ENCODE measurements around the gene NYAP1. TPM values are rescaled to one million over a fixed set of nuclear protein-coding genes. Genes with fewer than 3 reads are reported as not detected.

Gene NYAP1
- total and polyA plus RNA-seq, 2 of the 8 experiments (the other 6 are each of a cell fraction or from before 2014, with no cell fraction given): 1.9 to 4.6 TPM

DNA sequence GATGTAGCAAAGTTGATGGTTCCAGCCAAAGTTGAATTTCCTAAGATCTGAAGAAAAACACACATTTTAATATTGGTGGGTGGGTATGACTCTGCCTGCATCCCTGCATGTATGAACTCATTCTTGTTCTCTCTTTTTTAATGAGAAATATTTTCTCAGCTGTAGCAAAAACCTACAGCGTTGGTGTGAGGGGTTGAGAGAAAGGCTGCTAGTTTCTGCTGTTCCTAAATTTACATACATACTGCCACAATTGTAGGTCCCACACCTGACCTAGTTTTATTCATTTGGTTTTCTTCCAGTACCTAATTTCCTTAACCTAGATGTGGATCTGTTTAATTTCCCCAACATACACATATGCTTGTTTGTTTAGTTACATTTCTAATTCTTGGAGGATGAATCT lies 59.9 kb downstream of the NYAP1 start:
- TF ChIP-seq FOSL1 (IDR thresholded peaks at IDR 0.05; ENCODE audit: insufficient read depth, low read depth, low read length): no peak
- no peak for TF ChIP-seq GABPA (IDR thresholded peaks at IDR 0.05; ENCODE audit: borderline replicate concordance, insufficient read depth, low read length)
- no peak for TF ChIP-seq ASH2L (IDR thresholded peaks at IDR 0.05; ENCODE audit: low read length)
- Histone ChIP-seq H3K27me3 (replicated peaks in 1 of 4; ENCODE audit: control insufficient read depth in 3 of 4, extremely low read depth in 1 of 4, insufficient read depth in 3 of 4, low read length in 3 of 4) (peaks cover 0 to 3% (median 2%) of the 10 kb centered on the region in 4 experiments; a peak in 3 of 7 replicates), H3K23me2 (ENCODE audit: low read depth, low read length) (peaks cover 4% of the 10 kb centered on the region), H3K9ac (replicated peaks in 1 of 4; ENCODE audit: extremely low read depth in 1 of 4, low read depth in 3 of 4, low read length in 3 of 4) (no peak overlapping the region), H2BK12ac (ENCODE audit: low read depth, low read length) (peak overlapping the region; percentile 55; the same call in 1 of the 2 replicates), H2BK120ac (replicated peaks; ENCODE audit: low read depth, low read length) (no peak overlapping the region), H3K4me2 (ENCODE audit: insufficient read depth in 1 of 2, low read depth in 2 of 2, low read length in 2 of 2) (no peak overlapping the region), H4K91ac (replicated peaks; ENCODE audit: insufficient read length, low read length) (no peak overlapping the region), H3K4ac (replicated peaks; ENCODE audit: insufficient read length, low read depth, low read length) (no peak overlapping the region), H2AFZ (ENCODE audit: low read length) (no peak overlapping the region), H3K27ac (ENCODE audit: low read depth, low read length) (no peak overlapping the region), H2BK5ac (ENCODE audit: low read depth, low read length) (no peak overlapping the region), H3K4me3 (ENCODE audit: extremely low read depth in 1 of 4, insufficient read depth in 2 of 4, low read depth in 3 of 4, low read length in 4 of 4) (no peak overlapping the region), H3K14ac (ENCODE audit: insufficient read length) (no peak overlapping the region), H4K20me1 (replicated peaks in 1 of 2; ENCODE audit: control insufficient read depth in 1 of 2, insufficient read depth in 2 of 2, low read length in 2 of 2) (no peaks in the 10 kb centered on the region), H3K79me1 (ENCODE audit: low read depth, low read length) (no peaks in the 10 kb centered on the region; the same call in 1 of the 2 replicates), H3K9me3 (ENCODE audit: insufficient read depth in 2 of 2, low read depth in 1 of 2, low read length in 1 of 2) (no peaks in the 10 kb centered on the region), H3K56ac (replicated peaks; ENCODE audit: insufficient read length, low read depth, low read length) (no peak overlapping the region), H4K5ac (ENCODE audit: insufficient read length, low read depth, low read length) (no peak overlapping the region), H2BK20ac (ENCODE audit: low read length) (no peak overlapping the region), H3K23ac (ENCODE audit: insufficient read length) (no peak overlapping the region), H2BK15ac (ENCODE audit: low read length) (no peak overlapping the region), H3K36me3 (ENCODE audit: control insufficient read depth in 2 of 4, insufficient read depth in 4 of 4, low read length in 3 of 4) (no peaks in the 10 kb centered on the region), H3K18ac (ENCODE audit: extremely low read depth, low read length) (no peak overlapping the region), H4K8ac (ENCODE audit: extremely low read depth, insufficient read depth, low read length) (no peak overlapping the region), H2AK5ac (ENCODE audit: low read depth, low read length) (no peak overlapping the region), H3K4me1 (replicated peaks in 1 of 4; ENCODE audit: control insufficient read depth in 3 of 4, insufficient read depth in 4 of 4, low read length in 3 of 4) (peaks cover 13 to 49% (median 28%) of the 10 kb centered on the region in 4 experiments; a peak in 6 of 7 replicates), H3K79me2 (ENCODE audit: control insufficient read depth in 1 of 2, insufficient read depth in 2 of 2, low read length in 2 of 2) (peaks cover 0 to 48% of the 10 kb centered on the region in 2 experiments; a peak in 3 of 4 replicates)
- WGBS, 2 experiments (ENCODE audit: extremely low coverage in 1 of 2, insufficient coverage in 1 of 2, insufficient read length in 1 of 2, insufficient replicate concordance in 2 of 2, low coverage in 1 of 2, low lambda C conversion rate in 2 of 2, missing lambda C conversion rate in 1 of 2): 46% methylated on average over 1 of the region's 1 CpG; no CpG with 5 or more reads in 1 of the 2 experiments
- DNase-seq (ENCODE audit: low read depth in 1 of 2, low spot score in 2 of 2) (no peak), FAIRE-seq (no peak)
- POLR2A ChIA-PET (ENCODE audit: partially characterized antibody): interaction anchor here (0.8 to 2.7 kb wide), 6 partner anchors 12 to 74 kb away, joined by 3 to 6 read pairs (median 3); no protein-coding TSS in a partner anchor
- CTCF ChIA-PET (ENCODE audit: partially characterized antibody): interaction anchor here (0.6 to 26.5 kb wide), 4 partner anchors 9 to 68 kb away, joined by 3 to 341 read pairs (median 4); no protein-coding TSS in a partner anchor

Measured in H1 (cell line).